Thoracic aorta (tissue), 2 donors: ENCODE results near the gene UBN1. TPM values are rescaled to one million over a fixed set of nuclear protein-coding genes. Genes with fewer than 3 reads are reported as not detected.

Experiments
- ATAC-seq: fragments of 150-250 bp; one replicate; pipeline ENCODE4 v1.8.0; 2017; ENCODE audit warnings: low read depth; ENCODE audit not compliant: insufficient number of reproducible peaks, low FRiP score
- DNase-seq: peaks from one replicate; pipeline ENCODE4 v3.0.0-alpha.2; 2020; ENCODE audit warnings: low spot score
- H3K27ac ChIP-seq, 2 donors: fragments of 200-600 bp; sonication (generic); 1 replicate in 1 of 2; 2 replicates in 1 of 2; pipeline ENCODE4 v1.5.1; 2016; ENCODE audit warnings: mild to moderate bottlenecking in 2 of 2, moderate library complexity in 2 of 2
- H3K27me3 ChIP-seq: fragments of 200-600 bp; sonication (generic); replicated peaks from 2 replicates; pipeline ENCODE4 v1.6.0; 2016; ENCODE audit warnings: mild to moderate bottlenecking; ENCODE audit not compliant: insufficient read depth
- H3K36me3 ChIP-seq: fragments of 200-600 bp; sonication (generic); one replicate; pipeline ENCODE4 v1.5.1; 2016
- H3K4me1 ChIP-seq, 2 donors: fragments of 200-600 bp; sonication (generic); 1 replicate in 1 of 2; 2 replicates in 1 of 2; pipeline versions ENCODE4 v1.5.1 to v1.6.0; 2016; ENCODE audit warnings: low read depth in 2 of 2, mild to moderate bottlenecking in 1 of 2; ENCODE audit not compliant: control insufficient read depth in 1 of 2
- H3K4me3 ChIP-seq: fragments of 200-600 bp; sonication (generic); 2 replicates; pipeline ENCODE4 v1.5.1; 2016; ENCODE audit warnings: mild to moderate bottlenecking
- H3K9me3 ChIP-seq: fragments of 200-600 bp; sonication (generic); 2 replicates; pipeline ENCODE4 v1.5.1; 2016
- CTCF ChIP-seq: fragments of 200-600 bp; sonication (generic); IDR thresholded peaks from one replicate; pipeline ENCODE4 v1.5.1; 2019; ENCODE audit warnings: antibody characterized with exemption
- total RNA-seq, 2 donors: library from RNA; depleted of rRNA; stranded (reverse); fragments of >200 nt; gene quantifications; one replicate each; pipeline versions ENCODE4 v1.1.0 to v1.2.3, GENCODE V29; 2016

Gene UBN1
- total RNA-seq, 2 donors from 2014 or later: 27.1 to 37.0 TPM

GRCh38 chr16:4811773-4812172 is 35.5 kb upstream of the UBN1 start:
- no peaks in the 10 kb centered on the region for H3K27me3 ChIP-seq
- DNase-seq (no peak), ATAC-seq (no peak)
- no peak for TF ChIP-seq CTCF
- no peak overlapping the region for H3K27ac ChIP-seq
- peaks cover 0 to 17% of the 10 kb centered on the region in 2 donors for H3K4me1 ChIP-seq
- H3K9me3 ChIP-seq: no peaks in the 10 kb centered on the region
- peaks cover 55% of the 10 kb centered on the region for H3K36me3 ChIP-seq
- no peak overlapping the region for H3K4me3 ChIP-seq

GRCh38 chr16:4813251-4814003 is 33.9 kb upstream of the UBN1 start:
- H3K27ac ChIP-seq: peak overlapping the region in 1 of 2 donors; percentile 43
- no peak for DNase-seq

GRCh38 chr16:4814046-4814445 is 33.2 kb upstream of the UBN1 start:
- H3K27me3 ChIP-seq: no peaks in the 10 kb centered on the region
- peaks cover 66% of the 10 kb centered on the region for H3K36me3 ChIP-seq
- no peak for ATAC-seq
- no peak overlapping the region for H3K4me3 ChIP-seq
- TF ChIP-seq CTCF: no peak
- H3K9me3 ChIP-seq: no peaks in the 10 kb centered on the region
- DNase-seq: no peak
- peaks cover 0 to 17% of the 10 kb centered on the region in 2 donors for H3K4me1 ChIP-seq
- peak overlapping the region; percentile 22 to 43 for H3K27ac ChIP-seq

More at GRCh38 chr16:4813251-4814003, 33.9 kb upstream of the UBN1 start:
- ATAC-seq: no peak
- Histone ChIP-seq H3K27me3 (no peaks in the 10 kb centered on the region), H3K4me3 (no peak overlapping the region), H3K4me1 (peaks cover 0 to 17% of the 10 kb centered on the region in 2 donors), H3K36me3 (peaks cover 70% of the 10 kb centered on the region), H3K9me3 (no peaks in the 10 kb centered on the region)
- TF ChIP-seq CTCF: no peak

GRCh38 chr16:4814542-4815173 is 32.6 kb upstream of the UBN1 start:
- Histone ChIP-seq H3K4me3 (no peak overlapping the region), H3K27ac (peak overlapping the region; percentile 22 to 43), H3K9me3 (no peaks in the 10 kb centered on the region), H3K27me3 (no peaks in the 10 kb centered on the region), H3K4me1 (peaks cover 0 to 17% of the 10 kb centered on the region in 2 donors), H3K36me3 (peaks cover 63% of the 10 kb centered on the region)
- DNase-seq (no peak), ATAC-seq (no peak)
- TF ChIP-seq CTCF: no peak

GRCh38 chr16:4820652-4821051 is 26.6 kb upstream of the UBN1 start:
- no peaks in the 10 kb centered on the region for H3K4me1 ChIP-seq
- H3K36me3 ChIP-seq: peaks cover 66% of the 10 kb centered on the region
- H3K27ac ChIP-seq: no peak overlapping the region
- TF ChIP-seq CTCF: no peak
- no peaks in the 10 kb centered on the region for H3K27me3 ChIP-seq
- DNase-seq (no peak), ATAC-seq (no peak)
- no peaks in the 10 kb centered on the region for H3K9me3 ChIP-seq
- H3K4me3 ChIP-seq: no peak overlapping the region
